Vagina (tissue), 2 donors: ENCODE measurements around the gene KCNG2.

Experiments
- POLR2A ChIP-seq, 2 donors: fragments of 450-650 bp; IDR thresholded peaks; one replicate each; pipeline ENCODE4 v1.6.1; 2017; ENCODE audit warnings: antibody characterized with exemption in 2 of 2, mild to moderate bottlenecking in 2 of 2, moderate library complexity in 2 of 2
- POLR2AphosphoS5 ChIP-seq, 2 donors: sonication (generic); formaldehyde crosslinking; IDR thresholded peaks; one replicate each; pipeline ENCODE4 v1.9.0; 2017; ENCODE audit warnings: antibody characterized with exemption in 2 of 2, mild to moderate bottlenecking in 2 of 2, low read depth in 1 of 2; ENCODE audit not compliant: insufficient read depth in 1 of 2
- TF ChIP-seq, protein P1 (sequence below), 3 experiments: fragments of 450-650 bp in 2 of 3; fragments of 200-600 bp in 1 of 3; sonication (generic) in 1 of 3; IDR thresholded peaks; one replicate each; pipeline ENCODE4 v1.5.1; 2017 to 2019; ENCODE audit warnings: antibody characterized with exemption in 3 of 3, mild to moderate bottlenecking in 2 of 3, moderate library complexity in 2 of 3

DNA sequence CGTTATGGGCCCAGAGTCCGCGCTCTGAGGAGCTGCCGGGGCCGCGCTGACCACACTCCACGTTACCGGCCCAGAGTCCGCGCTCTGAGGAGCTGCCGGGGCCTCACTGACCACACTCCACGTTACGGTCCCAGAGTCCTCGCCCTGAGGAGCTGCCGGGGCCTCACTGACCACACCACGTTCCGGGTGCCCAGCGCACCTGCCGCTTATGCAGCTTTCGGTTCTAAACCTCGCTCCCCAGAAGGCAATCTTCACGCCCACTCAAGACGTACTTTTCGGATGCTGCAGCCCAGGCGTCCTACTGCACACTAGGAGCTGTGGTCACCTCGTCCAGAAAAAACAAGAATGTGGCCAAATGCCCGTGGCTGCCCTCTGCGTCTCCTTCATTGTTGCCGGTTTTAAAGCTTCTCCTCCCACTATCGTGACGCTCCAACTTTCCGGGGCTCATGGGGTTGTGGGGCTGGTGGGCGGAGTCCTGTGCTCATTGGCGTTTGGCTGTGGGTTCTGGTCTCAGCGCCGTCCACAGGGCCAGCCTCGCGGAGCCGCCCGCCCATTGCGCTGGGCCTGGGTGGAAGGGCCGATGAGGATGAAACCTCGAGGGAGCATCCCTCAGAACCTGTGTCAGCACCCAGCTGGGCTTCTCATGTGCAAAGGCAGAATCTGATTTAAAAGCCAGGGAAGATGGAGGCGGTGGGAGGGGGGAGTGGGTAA is 11.9 kb downstream of the KCNG2 start:
- TF ChIP-seq, protein P1, sequence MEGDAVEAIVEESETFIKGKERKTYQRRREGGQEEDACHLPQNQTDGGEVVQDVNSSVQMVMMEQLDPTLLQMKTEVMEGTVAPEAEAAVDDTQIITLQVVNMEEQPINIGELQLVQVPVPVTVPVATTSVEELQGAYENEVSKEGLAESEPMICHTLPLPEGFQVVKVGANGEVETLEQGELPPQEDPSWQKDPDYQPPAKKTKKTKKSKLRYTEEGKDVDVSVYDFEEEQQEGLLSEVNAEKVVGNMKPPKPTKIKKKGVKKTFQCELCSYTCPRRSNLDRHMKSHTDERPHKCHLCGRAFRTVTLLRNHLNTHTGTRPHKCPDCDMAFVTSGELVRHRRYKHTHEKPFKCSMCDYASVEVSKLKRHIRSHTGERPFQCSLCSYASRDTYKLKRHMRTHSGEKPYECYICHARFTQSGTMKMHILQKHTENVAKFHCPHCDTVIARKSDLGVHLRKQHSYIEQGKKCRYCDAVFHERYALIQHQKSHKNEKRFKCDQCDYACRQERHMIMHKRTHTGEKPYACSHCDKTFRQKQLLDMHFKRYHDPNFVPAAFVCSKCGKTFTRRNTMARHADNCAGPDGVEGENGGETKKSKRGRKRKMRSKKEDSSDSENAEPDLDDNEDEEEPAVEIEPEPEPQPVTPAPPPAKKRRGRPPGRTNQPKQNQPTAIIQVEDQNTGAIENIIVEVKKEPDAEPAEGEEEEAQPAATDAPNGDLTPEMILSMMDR (IDR thresholded peaks at IDR 0.05) = no peak
- TF ChIP-seq POLR2A (IDR thresholded peaks at IDR 0.05) (no peak), POLR2AphosphoS5 (IDR thresholded peaks at IDR 0.05; ENCODE audit: insufficient read depth in 1 of 2, low read depth in 1 of 2) (no peak)
